GM12864 (cell line): ENCODE data around the gene TMEM259.
"Not testable (repeated sequence)": the region's sequence is repeated elsewhere in the genome, so short reads cannot be mapped to it uniquely, and the experiment has no call there.

ENCODE experiments used
- DNase-seq: peaks from one replicate; pipeline ENCODE4 v3.0.0-alpha.2; 2011; ENCODE audit warnings: low read depth
- H3K4me3 ChIP-seq: 2 replicates; pipeline ENCODE4 v1.5.1; 2011; ENCODE audit warnings: mild to moderate bottlenecking, low read depth, low read length, control low read depth
- CTCF ChIP-seq: IDR thresholded peaks from 2 replicates; pipeline ENCODE4 v1.5.1; 2011; ENCODE audit warnings: low read depth, mild to moderate bottlenecking, moderate library complexity, low read length, control low read depth, inconsistent platforms; ENCODE audit errors: missing control alignments

The TMEM259 gene

GRCh38 chr19:1025960-1026782 lies 5.2 kb upstream of the TMEM259 start, which contains the start of gene CNN2:
Gene CNN2, plus strand, starts transcription at chr19:1026608. Its CDS starts 54 bp downstream, at chr19:1026662.
- no peak for DNase-seq
- H3K4me3 ChIP-seq = peak within 1 kb of the TSS; percentile 77
- no peak for TF ChIP-seq CTCF

GRCh38 chr19:1025080-1025479 lies 4.2 kb upstream of the TMEM259 start:
- H3K4me3 ChIP-seq, DNase-seq: not testable (repeated sequence)

GRCh38 chr19:1023883-1024188 lies 2.9 kb upstream of the TMEM259 start:
- not testable (repeated sequence) for H3K4me3 ChIP-seq, DNase-seq

GRCh38 chr19:1019980-1020867 lies 699 bp downstream of the TMEM259 start:
- DNase-seq = no peak
- no peak for TF ChIP-seq CTCF
- H3K4me3 ChIP-seq = peak overlapping the region; percentile 91

GRCh38 chr19:1019616-1019961 lies 1.3 kb downstream of the TMEM259 start:
- no peak for TF ChIP-seq CTCF
- DNase-seq = no peak
- peak overlapping the region; percentile 91 for H3K4me3 ChIP-seq

GRCh38 chr19:1018932-1019615 lies 1.8 kb downstream of the TMEM259 start:
- no peak for DNase-seq
- H3K4me3 ChIP-seq = peak overlapping the region; percentile 91

GRCh38 chr19:1018393-1018792 lies 2.5 kb downstream of the TMEM259 start:
- peak overlapping the region; percentile 91 for H3K4me3 ChIP-seq
- no peak for TF ChIP-seq CTCF
- no peak for DNase-seq

More at GRCh38 chr19:1018932-1019615, 1.8 kb downstream of the TMEM259 start:
- no peak for TF ChIP-seq CTCF
